Ovary (tissue), 3 donors: ENCODE measurements around the gene PPM1B.

Source experiments
- CTCF ChIP-seq, 3 donors: fragments of 450-650 bp in 2 of 3; fragments of 200-600 bp in 1 of 3; IDR thresholded peaks; one replicate each; pipeline versions ENCODE4 v1.5.1 to v1.8.0; 2016 to 2022; ENCODE audit warnings: antibody characterized with exemption in 3 of 3, mild to moderate bottlenecking in 1 of 3
- POLR2A ChIP-seq: fragments of 450-650 bp; IDR thresholded peaks from one replicate; pipeline ENCODE4 v1.6.1; 2017; ENCODE audit warnings: antibody characterized with exemption, mild to moderate bottlenecking, moderate library complexity
- donor health status: DM: no; HTN: no; CAD: no.

GRCh38 chr2:44135296-44135695 is 33.4 kb upstream of the PPM1B start:
- TF ChIP-seq CTCF (IDR thresholded peaks at IDR 0.05) (no peak), POLR2A (no peak)
